Measurements from ENCODE around the gene BORA.

The BORA gene

GRCh38 chr13:72754111-72754510, 26.4 kb downstream of the BORA start:
- no peak for DNase-seq (ENCODE audit: extremely low spot score)
- CTCF ChIA-PET = no interaction called here
- POLR2A ChIA-PET = no interaction called here
- TF ChIP-seq CTCF (IDR thresholded peaks at IDR 0.05; ENCODE audit: control extremely low read depth, extremely low read depth, low read depth, missing control alignments) = no peak

- TF ChIP-seq CTCF (IDR thresholded peaks at IDR 0.05; ENCODE audit: control extremely low read depth, extremely low read depth, low read depth, missing control alignments) = no peak
- POLR2A ChIA-PET = interaction anchor here (0.7 kb wide), 1 partner anchor 13 kb away, joined by 7 read pairs; no protein-coding TSS in a partner anchor
- no peak for DNase-seq (ENCODE audit: extremely low spot score)
- CTCF ChIA-PET = interaction anchor here (0.9 to 2.1 kb wide), 4 partner anchors 10 to 62 kb away, joined by 3 to 9 read pairs (median 4); no protein-coding TSS in a partner anchor
Measured at GRCh38 chr13:72757792-72758535, 30.2 kb downstream of the BORA start.

GRCh38 chr13:72760189-72760588, 32.5 kb downstream of the BORA start:
- ChIA-PET POLR2A (no interaction called here), CTCF (interaction anchor here (1.2 to 2.1 kb wide), 3 partner anchors 8 to 17 kb away, joined by 3 to 9 read pairs (median 6); no protein-coding TSS in a partner anchor)
- DNase-seq (ENCODE audit: extremely low spot score) = no peak
- no peak for TF ChIP-seq CTCF (IDR thresholded peaks at IDR 0.05; ENCODE audit: control extremely low read depth, extremely low read depth, low read depth, missing control alignments)

GRCh38 chr13:72763411-72763810, 35.7 kb downstream of the BORA start:
- TF ChIP-seq CTCF (IDR thresholded peaks at IDR 0.05; ENCODE audit: control extremely low read depth, extremely low read depth, low read depth, missing control alignments) = no peak
- POLR2A ChIA-PET = no interaction called here
- CTCF ChIA-PET = interaction anchor here (1.0 kb wide), 1 partner anchor 19 kb away, joined by 4 read pairs; no protein-coding TSS in a partner anchor
- DNase-seq (ENCODE audit: extremely low spot score) = no peak

- DNase-seq (ENCODE audit: extremely low spot score) = no peak
- ChIA-PET POLR2A (no interaction called here), CTCF (no interaction called here)
- no peak for TF ChIP-seq CTCF (IDR thresholded peaks at IDR 0.05; ENCODE audit: control extremely low read depth, extremely low read depth, low read depth, missing control alignments)
Measured at GRCh38 chr13:72774019-72774418, 46.3 kb downstream of the BORA start.

- ChIA-PET CTCF (interaction anchor here (1.0 kb wide), 1 partner anchor 11 kb away, joined by 6 read pairs; no protein-coding TSS in a partner anchor), POLR2A (no interaction called here)
- TF ChIP-seq CTCF (IDR thresholded peaks at IDR 0.05; ENCODE audit: control extremely low read depth, extremely low read depth, low read depth, missing control alignments) = no peak
- peak; percentile 97 for DNase-seq (ENCODE audit: extremely low spot score)
Measured at GRCh38 chr13:72781451-72782439, 54.0 kb downstream of the BORA start, which contains the start of the genes DIS3 and PIBF1. Gene DIS3, minus strand, starts transcription at chr13:72781900. Its CDS starts 68 bp downstream, at chr13:72781832. Gene PIBF1, plus strand, starts transcription at chr13:72782133. Its CDS starts 1,337 bp downstream, at chr13:72783470.

All from GM10248 (cell line).